ENCODE measurements around the gene TADA2B. TPM values are rescaled to one million over a fixed set of nuclear protein-coding genes. Genes with fewer than 3 reads are reported as not detected.

Gene TADA2B, protein sequence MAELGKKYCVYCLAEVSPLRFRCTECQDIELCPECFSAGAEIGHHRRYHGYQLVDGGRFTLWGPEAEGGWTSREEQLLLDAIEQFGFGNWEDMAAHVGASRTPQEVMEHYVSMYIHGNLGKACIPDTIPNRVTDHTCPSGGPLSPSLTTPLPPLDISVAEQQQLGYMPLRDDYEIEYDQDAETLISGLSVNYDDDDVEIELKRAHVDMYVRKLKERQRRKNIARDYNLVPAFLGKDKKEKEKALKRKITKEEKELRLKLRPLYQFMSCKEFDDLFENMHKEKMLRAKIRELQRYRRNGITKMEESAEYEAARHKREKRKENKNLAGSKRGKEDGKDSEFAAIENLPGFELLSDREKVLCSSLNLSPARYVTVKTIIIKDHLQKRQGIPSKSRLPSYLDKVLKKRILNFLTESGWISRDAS
- total RNA-seq, result 10 to 100 TPM; 42.2 to 47.6 TPM
- 34.5 TPM for polyA plus RNA-seq (ENCODE audit: insufficient read depth, low read depth, low replicate concordance)
- long read RNA-seq, donor 1, full-length matches to known transcripts, result 40 of 40 reads
- long read RNA-seq, donor 1, partial matches to known transcripts, result 0 of 40 reads
- long read RNA-seq, donor 1, other reads (novel, unspliced or antisense), result 0 of 40 reads
- long read RNA-seq, donor 2, full-length matches to known transcripts, result 18 of 18 reads
- long read RNA-seq, donor 2, partial matches to known transcripts, result 0 of 18 reads
- long read RNA-seq, donor 2, other reads (novel, unspliced or antisense), result 0 of 18 reads

DNA sequence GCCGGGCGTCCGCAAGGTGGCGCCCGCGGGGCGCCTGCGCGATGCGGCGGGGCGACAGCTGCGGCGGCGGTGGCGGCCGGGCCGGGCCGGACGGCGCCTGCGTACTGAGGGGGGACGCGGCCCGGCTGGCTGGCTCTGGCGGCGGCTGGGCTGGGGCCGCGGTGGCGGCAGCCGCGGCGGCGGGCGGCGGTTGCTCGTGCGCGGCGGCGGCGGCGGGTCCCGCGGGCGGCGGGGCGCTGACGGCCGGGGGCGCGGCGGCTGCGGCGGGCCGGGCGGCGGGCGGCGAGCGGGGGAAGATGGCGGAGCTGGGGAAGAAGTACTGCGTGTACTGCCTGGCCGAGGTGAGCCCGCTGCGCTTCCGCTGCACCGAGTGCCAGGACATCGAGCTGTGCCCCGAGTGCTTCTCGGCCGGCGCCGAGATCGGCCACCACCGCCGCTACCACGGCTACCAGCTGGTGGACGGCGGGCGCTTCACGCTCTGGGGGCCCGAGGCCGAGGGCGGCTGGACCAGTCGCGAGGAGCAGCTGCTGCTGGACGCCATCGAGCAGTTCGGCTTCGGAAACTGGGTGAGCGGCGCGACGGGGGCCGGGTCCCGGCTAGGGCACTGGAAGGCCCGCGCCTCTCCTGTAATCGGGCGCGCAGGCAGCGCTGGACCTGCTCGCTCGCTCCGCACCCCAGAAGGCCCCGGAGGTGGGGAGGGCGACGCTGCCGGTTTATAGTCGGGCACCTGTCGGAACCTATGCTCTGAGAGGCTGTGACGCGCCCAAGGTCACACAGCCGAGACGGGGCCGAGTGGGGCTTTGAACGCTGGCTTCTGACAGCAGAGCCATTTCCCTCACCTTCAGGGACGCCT is at the start of gene TADA2B:
Gene TADA2B (plus strand): TSS at position 89 of the 853 bp plus-strand sequence. CDS start 208 bp downstream, at position 297.
- TF ChIP-seq, protein P1, sequence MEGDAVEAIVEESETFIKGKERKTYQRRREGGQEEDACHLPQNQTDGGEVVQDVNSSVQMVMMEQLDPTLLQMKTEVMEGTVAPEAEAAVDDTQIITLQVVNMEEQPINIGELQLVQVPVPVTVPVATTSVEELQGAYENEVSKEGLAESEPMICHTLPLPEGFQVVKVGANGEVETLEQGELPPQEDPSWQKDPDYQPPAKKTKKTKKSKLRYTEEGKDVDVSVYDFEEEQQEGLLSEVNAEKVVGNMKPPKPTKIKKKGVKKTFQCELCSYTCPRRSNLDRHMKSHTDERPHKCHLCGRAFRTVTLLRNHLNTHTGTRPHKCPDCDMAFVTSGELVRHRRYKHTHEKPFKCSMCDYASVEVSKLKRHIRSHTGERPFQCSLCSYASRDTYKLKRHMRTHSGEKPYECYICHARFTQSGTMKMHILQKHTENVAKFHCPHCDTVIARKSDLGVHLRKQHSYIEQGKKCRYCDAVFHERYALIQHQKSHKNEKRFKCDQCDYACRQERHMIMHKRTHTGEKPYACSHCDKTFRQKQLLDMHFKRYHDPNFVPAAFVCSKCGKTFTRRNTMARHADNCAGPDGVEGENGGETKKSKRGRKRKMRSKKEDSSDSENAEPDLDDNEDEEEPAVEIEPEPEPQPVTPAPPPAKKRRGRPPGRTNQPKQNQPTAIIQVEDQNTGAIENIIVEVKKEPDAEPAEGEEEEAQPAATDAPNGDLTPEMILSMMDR (IDR thresholded peaks at IDR 0.05), result no peak
- intact Hi-C loops (cut with DNase I; ENCODE audit: low total_unique reads), result no loop called here
- Histone ChIP-seq H3K36me3 (ENCODE audit: low read depth, missing control alignments) (no peaks in the 10 kb centered on the region), H3K9me3 (no peaks in the 10 kb centered on the region), H3K4me1 (peaks cover 43% of the 10 kb centered on the region), H3K4me3 (peak within 1 kb of the TSS; percentile 96 to 99), H3K27me3 (no peaks in the 10 kb centered on the region), H3K27ac (peak within 1 kb of the TSS; percentile 92 to 93)
- WGBS, 2 donors, result 1% methylated on average over 102 of the region's 119 CpGs; no CpG with 5 or more reads in 1 of the 2 donors
- DNase-seq, result peak; percentile 56

DNA sequence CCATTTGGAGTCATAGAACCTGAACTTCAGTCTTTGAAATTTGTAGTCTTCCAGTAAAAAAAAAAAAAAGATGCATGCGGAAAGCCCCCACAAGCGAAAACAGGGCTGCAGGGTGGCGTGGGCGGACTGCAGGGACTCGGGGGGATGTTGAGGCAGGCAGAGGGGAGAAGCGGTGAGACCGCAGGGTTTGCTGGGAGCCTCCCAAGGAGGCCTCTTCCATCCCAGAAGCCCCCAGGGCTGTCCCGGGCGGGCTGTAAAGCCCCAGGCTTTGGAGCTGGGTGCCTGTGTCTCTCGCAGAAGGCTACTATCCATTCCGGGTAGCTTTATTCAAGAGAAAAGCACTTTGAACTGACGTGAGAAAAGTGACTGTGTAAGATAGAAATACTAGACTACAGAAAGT is 46.7 kb upstream of the TADA2B start:
- DNase-seq, result no peak
- H3K4me3 ChIP-seq, result no peak overlapping the region
- TF ChIP-seq POLR2A (IDR thresholded peaks at IDR 0.05), result no peak
- TF ChIP-seq, protein P1 (IDR thresholded peaks at IDR 0.05), result no peak
- H3K36me3 ChIP-seq (ENCODE audit: low read depth, missing control alignments), result peaks cover 5% of the 10 kb centered on the region
- no peaks in the 10 kb centered on the region for H3K27me3 ChIP-seq
- intact Hi-C loops (cut with DNase I; ENCODE audit: low total_unique reads), result no loop called here
- H3K9me3 ChIP-seq, result no peaks in the 10 kb centered on the region
- peaks cover 12% of the 10 kb centered on the region for H3K4me1 ChIP-seq
- WGBS, 2 donors, result 89 to 94% methylated on average over 12 of the region's 12 CpGs
- no peak overlapping the region for H3K27ac ChIP-seq

DNA sequence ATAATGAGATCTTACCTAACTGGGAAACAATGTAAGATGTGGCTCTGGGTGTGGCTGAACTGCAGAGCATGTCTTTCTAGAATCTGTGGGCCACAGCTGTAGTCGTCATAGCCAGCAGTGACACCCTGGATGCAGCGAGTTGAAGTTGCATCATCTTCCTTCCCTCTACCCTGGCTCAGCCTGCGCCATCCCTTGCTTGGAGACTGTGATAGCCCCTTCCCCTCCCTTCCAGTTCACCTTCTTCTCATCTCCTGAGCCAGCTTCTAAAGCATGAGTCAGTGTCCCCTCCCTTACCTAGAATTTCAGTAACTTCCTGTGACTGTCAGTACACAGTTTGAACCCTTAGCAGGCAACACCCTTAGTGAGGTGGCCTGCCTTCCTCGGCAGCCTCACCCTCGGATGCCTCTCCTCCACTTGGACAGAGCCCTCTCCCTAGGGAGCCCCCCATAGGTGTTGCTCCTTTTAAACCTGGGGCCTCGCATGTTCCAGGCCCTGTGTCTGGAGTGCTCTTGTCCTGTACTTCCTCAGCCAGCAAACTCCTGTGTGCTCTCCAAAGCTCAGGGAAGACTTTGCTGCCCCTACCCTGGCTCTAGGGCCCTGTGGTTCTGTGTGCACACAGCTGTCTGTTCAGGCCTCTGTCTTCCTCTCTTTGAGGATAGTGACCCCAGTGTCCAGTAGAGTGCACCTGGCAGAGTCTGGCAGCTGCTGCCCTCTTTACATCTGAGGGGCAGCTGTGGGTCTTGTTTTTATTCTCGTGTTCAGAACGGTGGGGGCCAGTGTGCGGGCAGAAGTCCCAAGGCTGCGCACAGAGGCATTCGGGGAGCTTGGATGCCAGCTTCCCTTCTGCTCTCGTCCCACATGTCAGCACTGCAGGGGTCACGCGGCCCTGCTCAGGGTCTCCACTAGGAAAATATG is 43.7 kb upstream of the TADA2B start:
- intact Hi-C loops (cut with DNase I; ENCODE audit: low total_unique reads), result no loop called here
- WGBS, 2 donors, result 86 to 87% methylated on average over 6 to 14 of the region's 14 CpGs
- no peaks in the 10 kb centered on the region for H3K4me1 ChIP-seq
- H3K4me3 ChIP-seq, result no peak overlapping the region
- H3K36me3 ChIP-seq (ENCODE audit: low read depth, missing control alignments), result peaks cover 5% of the 10 kb centered on the region
- no peak for TF ChIP-seq POLR2A (IDR thresholded peaks at IDR 0.05)
- TF ChIP-seq, protein P1 (IDR thresholded peaks at IDR 0.05), result no peak
- no peaks in the 10 kb centered on the region for H3K27me3 ChIP-seq
- no peaks in the 10 kb centered on the region for H3K9me3 ChIP-seq
- no peak for DNase-seq
- no peak overlapping the region for H3K27ac ChIP-seq

Data from testis (tissue), 5 donors.